ENCODE results near the gene MOGAT1. TPM values are rescaled to one million over a fixed set of nuclear protein-coding genes. Genes with fewer than 3 reads are reported as not detected.

MOGAT1 gene
- total RNA-seq, 1 experiment from 2014 or later, result not detected

- Histone ChIP-seq H3K9ac (ENCODE audit: extremely low read depth, insufficient read length, low read length) (no peak overlapping the region), H2AK5ac (ENCODE audit: insufficient read length, low read length) (no peak overlapping the region), H3K27ac (ENCODE audit: insufficient read length, low read depth, low read length) (no peak overlapping the region), H2BK5ac (ENCODE audit: insufficient read length, low read length) (no peak overlapping the region), H4K20me1 (ENCODE audit: control insufficient read depth, insufficient read depth, insufficient read length) (no peaks in the 10 kb centered on the region), H4K5ac (ENCODE audit: insufficient read length, low read depth, low read length) (no peak overlapping the region), H2BK15ac (ENCODE audit: low read depth, low read length) (no peak overlapping the region), H2BK12ac (ENCODE audit: insufficient read length, low read depth, low read length) (no peak overlapping the region), H3K79me2 (ENCODE audit: insufficient read depth, low read length) (no peaks in the 10 kb centered on the region), H4K91ac (ENCODE audit: insufficient read length, low read depth, low read length) (no peak overlapping the region), H3K79me1 (ENCODE audit: insufficient read depth, low read depth, low read length, poor library complexity, severe bottlenecking) (no peaks in the 10 kb centered on the region), H3K56ac (ENCODE audit: insufficient read length, low read depth, low read length) (no peak overlapping the region), H3K18ac (ENCODE audit: insufficient read length, low read depth, low read length) (no peak overlapping the region), H3K14ac (ENCODE audit: insufficient read depth, low read length) (no peak overlapping the region), H3K4me1 (ENCODE audit: insufficient read depth, low read length) (no peaks in the 10 kb centered on the region; the same call in 1 of the 2 replicates), H3K23me2 (ENCODE audit: insufficient read length, low read depth, low read length, poor library complexity, severe bottlenecking) (no peaks in the 10 kb centered on the region), H2BK20ac (ENCODE audit: low read depth, low read length, poor library complexity, severe bottlenecking) (no peak overlapping the region), H3T11ph (ENCODE audit: low read length) (no peak overlapping the region), H3K23ac (ENCODE audit: insufficient read length, low read depth, low read length) (no peak overlapping the region), H3K9me3 (ENCODE audit: control insufficient read depth, low read depth, low read length) (no peaks in the 10 kb centered on the region), H4K8ac (replicated peaks; ENCODE audit: insufficient read length, low read depth, low read length) (no peak overlapping the region), H2AFZ (ENCODE audit: low read length) (no peak overlapping the region), H3K4ac (ENCODE audit: low read depth, low read length) (no peak overlapping the region), H3K27me3 (ENCODE audit: insufficient read depth, low read length) (no peaks in the 10 kb centered on the region), H2BK120ac (ENCODE audit: low read depth, low read length, poor library complexity, severe bottlenecking) (no peak overlapping the region), H3K4me2 (ENCODE audit: insufficient read depth, insufficient read length, low read length) (no peak overlapping the region)
- Mint-ChIP-seq H3K27ac (peak overlapping the region in 1 of 3 experiments; percentile 97; a peak in 2 of 7 replicates), H3K9me3 (peaks cover 2 to 3% of the 10 kb centered on the region in 2 experiments; a peak in 2 of 5 replicates), H3K36me3 (ENCODE audit: insufficient read depth in 1 of 3, low read depth in 3 of 3) (peaks cover 0 to 2% (median 0%) of the 10 kb centered on the region in 3 experiments; a peak in 1 of 7 replicates), H3K4me1 (peaks cover 23 to 30% of the 10 kb centered on the region in 2 experiments), H3K4me3 (no peak overlapping the region), H3K27me3 (ENCODE audit: low read depth) (peaks cover 1% of the 10 kb centered on the region; the same call in 1 of the 2 replicates)
- WGBS (ENCODE audit: extremely low coverage, insufficient read length, low lambda C conversion rate), result no CpG with 5 or more reads among the region's 3 CpGs
- peak; percentile 34 for DNase-seq
- TF ChIP-seq CTCF (conservative IDR thresholded peaks at IDR 0.05), result no peak
Observed at GRCh38 chr2:222706616-222707015, 35.2 kb downstream of the MOGAT1 start.

Data from H9 (cell line).